Measurements from ENCODE around the gene DTX3. TPM values are rescaled to one million over a fixed set of nuclear protein-coding genes. Genes with fewer than 3 reads are reported as not detected.

Gene DTX3
- total RNA-seq, 1 experiment from 2014 or later = 42.9 TPM

Other genes with a start within 250 kb of the DTX3 start
- 26.5 and 34.0 TPM in 2 replicates for gene R3HDM2, start 173.8 kb upstream of the DTX3 start, total RNA-seq (2014; rRNA removed; shearing (Covaris generic))
- not detected in 2 replicates for gene INHBC, start 170.0 kb upstream of the DTX3 start, total RNA-seq (2014; rRNA removed; shearing (Covaris generic))
- gene INHBE, start 149.5 kb upstream of the DTX3 start, total RNA-seq (2014; rRNA removed; shearing (Covaris generic)) = 9.6 and 10.4 TPM in 2 replicates
- gene GLI1, start 145.0 kb upstream of the DTX3 start, total RNA-seq (2014; rRNA removed; shearing (Covaris generic)) = 9.7 and 13.1 TPM in 2 replicates
- 2.6 and 6.3 TPM in 2 replicates for gene ARHGAP9, start 125.0 kb upstream of the DTX3 start, total RNA-seq (2014; rRNA removed; shearing (Covaris generic))
- 223 and 297 TPM in 2 replicates for gene MARS1, start 116.8 kb upstream of the DTX3 start, total RNA-seq (2014; rRNA removed; shearing (Covaris generic))
- 7.1 and 8.3 TPM in 2 replicates for gene DDIT3, start 84.3 kb upstream of the DTX3 start, total RNA-seq (2014; rRNA removed; shearing (Covaris generic))
- gene MBD6, start 82.0 kb upstream of the DTX3 start, total RNA-seq (2014; rRNA removed; shearing (Covaris generic)) = 3.8 and 4.2 TPM in 2 replicates
- 98.2 and 125 TPM in 2 replicates for gene DCTN2, start 57.6 kb upstream of the DTX3 start, total RNA-seq (2014; rRNA removed; shearing (Covaris generic))
- gene KIF5A, start 54.8 kb upstream of the DTX3 start, total RNA-seq (2014; rRNA removed; shearing (Covaris generic)) = 1.0 and 1.3 TPM in 2 replicates
- 26.0 and 26.3 TPM in 2 replicates for gene PIP4K2C, start 13.6 kb upstream of the DTX3 start, total RNA-seq (2014; rRNA removed; shearing (Covaris generic))
- gene ARHGEF25, start 6.6 kb downstream of the DTX3 start, total RNA-seq (2014; rRNA removed; shearing (Covaris generic)) = 8.7 and 19.8 TPM in 2 replicates
- 0.59 and 0.70 TPM in 2 replicates for gene B4GALNT1, start 28.4 kb downstream of the DTX3 start, total RNA-seq (2014; rRNA removed; shearing (Covaris generic))
- 65.5 and 74.1 TPM in 2 replicates for gene OS9, start 89.3 kb downstream of the DTX3 start, total RNA-seq (2014; rRNA removed; shearing (Covaris generic))
- 0.30 and 0.35 TPM in 2 replicates for gene AGAP2, start 133.9 kb downstream of the DTX3 start, total RNA-seq (2014; rRNA removed; shearing (Covaris generic))
- gene TSPAN31, start 140.2 kb downstream of the DTX3 start, total RNA-seq (2014; rRNA removed; shearing (Covaris generic)) = 12.9 and 17.6 TPM in 2 replicates
- gene CDK4, start 147.5 kb downstream of the DTX3 start, total RNA-seq (2014; rRNA removed; shearing (Covaris generic)) = 234 and 275 TPM in 2 replicates
- gene MARCHF9, start 150.3 kb downstream of the DTX3 start, total RNA-seq (2014; rRNA removed; shearing (Covaris generic)) = 1.9 and 4.3 TPM in 2 replicates
- gene CYP27B1, start 162.3 kb downstream of the DTX3 start, total RNA-seq (2014; rRNA removed; shearing (Covaris generic)) = 0.26 and 0.59 TPM in 2 replicates
- gene METTL1, start 167.3 kb downstream of the DTX3 start, total RNA-seq (2014; rRNA removed; shearing (Covaris generic)) = 7.1 and 13.8 TPM in 2 replicates
- gene EEF1AKMT3, start 167.8 kb downstream of the DTX3 start, total RNA-seq (2014; rRNA removed; shearing (Covaris generic)) = 3.2 and 3.6 TPM in 2 replicates
- 57.7 and 67.8 TPM in 2 replicates for gene TSFM, start 178.0 kb downstream of the DTX3 start, total RNA-seq (2014; rRNA removed; shearing (Covaris generic))
- gene AVIL, start 213.9 kb downstream of the DTX3 start, total RNA-seq (2014; rRNA removed; shearing (Covaris generic)) = 0.38 TPM in 1 of 2 replicates, not detected in the other
- gene CTDSP2, start 241.9 kb downstream of the DTX3 start, total RNA-seq (2014; rRNA removed; shearing (Covaris generic)) = 59.3 and 74.2 TPM in 2 replicates